Brain microvascular endothelial cell (primary cell): Measurements from ENCODE around the gene MUC6.

ENCODE experiments used
- DNase-seq: peaks from one replicate; pipeline ENCODE4 v3.0.0-alpha.2; 2020
- H3K27ac ChIP-seq: fragments of 250-450 bp; sonication (Bioruptor Pico); 2 replicates; pipeline ENCODE4 v1.5.1; 2020; ENCODE audit warnings: mild to moderate bottlenecking, moderate library complexity
- H3K27me3 ChIP-seq: fragments of 250-450 bp; sonication (Bioruptor Pico); replicated peaks from 2 replicates; pipeline ENCODE4 v1.5.1; 2020; ENCODE audit warnings: mild to moderate bottlenecking
- H3K36me3 ChIP-seq: fragments of 250-450 bp; sonication (Bioruptor Pico); replicated peaks from 2 replicates; pipeline ENCODE4 v1.5.1; 2020; ENCODE audit warnings: mild to moderate bottlenecking
- H3K4me3 ChIP-seq: 2 replicates; pipeline ENCODE4 v1.5.1; 2011; ENCODE audit warnings: low read depth, mild to moderate bottlenecking, control low read depth, low read length, moderate library complexity
- CTCF ChIP-seq: IDR thresholded peaks from 2 replicates; pipeline ENCODE4 v1.5.1; 2011; ENCODE audit warnings: low read depth, mild to moderate bottlenecking, moderate library complexity, low read length, control low read depth, inconsistent platforms; ENCODE audit errors: missing control alignments
- in situ Hi-C: cut with HindIII; loops from 2 replicates; pipeline ENCODE4 v1.10.0; 2017; ENCODE audit warnings: low sequenced_read_pairs, low pct_ligation_motif_present

MUC6 gene

GRCh38 chr11:1049911-1050580 lies 13.5 kb upstream of the MUC6 start:
- no peak overlapping the region for H3K4me3 ChIP-seq
- in situ Hi-C loops = loop anchor here (25.0 kb wide), 1 partner anchor 138 kb away; the partner anchor contains the start of gene CHID1
- no peaks in the 10 kb centered on the region for H3K36me3 ChIP-seq
- H3K27ac ChIP-seq = no peak overlapping the region
- peaks cover 1% of the 10 kb centered on the region for H3K27me3 ChIP-seq
- DNase-seq = no peak
- TF ChIP-seq CTCF = no peak

GRCh38 chr11:1049431-1049891 lies 12.9 kb upstream of the MUC6 start:
- peaks cover 1% of the 10 kb centered on the region for H3K27me3 ChIP-seq
- no peak for DNase-seq
- H3K4me3 ChIP-seq = no peak overlapping the region
- in situ Hi-C loops = loop anchor here (25.0 kb wide), 1 partner anchor 137 kb away; the partner anchor contains the start of gene CHID1
- no peak overlapping the region for H3K27ac ChIP-seq
- H3K36me3 ChIP-seq = no peaks in the 10 kb centered on the region
- no peak for TF ChIP-seq CTCF

GRCh38 chr11:1049071-1049405 lies 12.5 kb upstream of the MUC6 start:
- Histone ChIP-seq H3K36me3 (no peaks in the 10 kb centered on the region), H3K27me3 (peaks cover 1% of the 10 kb centered on the region), H3K4me3 (no peak overlapping the region), H3K27ac (no peak overlapping the region)
- DNase-seq = no peak
- in situ Hi-C loops = loop anchor here (25.0 kb wide), 1 partner anchor 137 kb away; the partner anchor contains the start of gene CHID1
- TF ChIP-seq CTCF = no peak

GRCh38 chr11:1048375-1049070 lies 12.0 kb upstream of the MUC6 start:
- in situ Hi-C loops = loop anchor here (25.0 kb wide), 1 partner anchor 136 kb away; the partner anchor contains the start of gene CHID1
- DNase-seq = no peak
- Histone ChIP-seq H3K4me3 (no peak overlapping the region), H3K27ac (no peak overlapping the region), H3K27me3 (peaks cover 1% of the 10 kb centered on the region), H3K36me3 (no peaks in the 10 kb centered on the region)
- no peak for TF ChIP-seq CTCF

- in situ Hi-C loops = loop anchor here (25.0 kb wide), 1 partner anchor 135 kb away; the partner anchor contains the start of gene CHID1
- TF ChIP-seq CTCF = no peak
- H3K36me3 ChIP-seq = no peaks in the 10 kb centered on the region
- no peak overlapping the region for H3K4me3 ChIP-seq
- H3K27ac ChIP-seq = no peak overlapping the region
- H3K27me3 ChIP-seq = peaks cover 1% of the 10 kb centered on the region
- no peak for DNase-seq
These were observed 11.2 kb upstream of the MUC6 start for GRCh38 chr11:1047595-1048156.
